SK-N-SH (cell line): ENCODE measurements around the gene RASAL2. TPM values are rescaled to one million over a fixed set of nuclear protein-coding genes. Genes with fewer than 3 reads are reported as not detected.

ENCODE experiments used
- CTCF ChIA-PET: fragments of 300-600, 350-600 bp; formaldehyde crosslinking; extraction: SDS; loops from one replicate; lab custom pipeline; 2021; lab: Yijun Ruan, JAX
- POLR2A ChIA-PET: fragments of 350-600 bp; sonication (Branson Sonifier 250); formaldehyde crosslinking; extraction: SDS; loops from one replicate; lab custom pipeline; 2020; ENCODE audit warnings: antibody characterized with exemption, inconsistent platforms; lab: Yijun Ruan, JAX
- DNase-seq: peaks from one replicate; pipeline ENCODE4 v3.0.0; 2012
- H2AFZ ChIP-seq: fragments of 200-600 bp; sonication (generic); 2 replicates; pipeline ENCODE4 v1.8.1; 2016; ENCODE audit warnings: antibody characterized with exemption, mild to moderate bottlenecking, low read depth
- H3F3A ChIP-seq: fragments of 200-600 bp; sonication (generic); replicated peaks from 2 replicates; pipeline ENCODE3; 2016; ENCODE audit warnings: antibody characterized with exemption, mild to moderate bottlenecking; ENCODE audit not compliant: insufficient read depth
- H3K27ac ChIP-seq, 2 experiments: fragments of 200-500 bp in 1 of 2; fragments of 200-600 bp in 1 of 2; sonication (Bioruptor generic) in 1 of 2; sonication (generic), shearing (Covaris generic) in 1 of 2; 2 replicates each; pipeline versions ENCODE4 v1.5.1 to v1.6.1; 2014 to 2016; ENCODE audit warnings: low read depth in 2 of 2, inconsistent platforms in 1 of 2, low read length in 1 of 2, mild to moderate bottlenecking in 1 of 2, mixed read lengths in 1 of 2
- H3K27me3 ChIP-seq: fragments of 200-600 bp; sonication (generic), shearing (Covaris generic); 2 replicates; pipeline ENCODE4 v1.6.1; 2016; ENCODE audit warnings: mixed run types; ENCODE audit not compliant: insufficient read depth
- H3K36me3 ChIP-seq, 2 experiments: fragments of 200-500 bp in 1 of 2; fragments of 200-600 bp in 1 of 2; sonication (Bioruptor generic) in 1 of 2; sonication (generic) in 1 of 2; replicated peaks in 1 of 2; 2 replicates each; pipeline versions ENCODE3 to v1.5.1; 2014 to 2016; ENCODE audit warnings: low read length in 1 of 2, mild to moderate bottlenecking in 1 of 2; ENCODE audit not compliant: insufficient read depth in 2 of 2, control insufficient read depth in 1 of 2
- H3K4me1 ChIP-seq, 2 experiments: fragments of 200-500 bp in 1 of 2; fragments of 200-600 bp in 1 of 2; sonication (Bioruptor generic) in 1 of 2; sonication (generic), shearing (Covaris generic) in 1 of 2; 2 replicates each; pipeline versions ENCODE4 v1.5.1 to v1.6.1; 2014 to 2016; ENCODE audit warnings: low read depth in 1 of 2, low read length in 1 of 2, mixed run types in 1 of 2; ENCODE audit not compliant: insufficient read depth in 2 of 2, control insufficient read depth in 1 of 2
- H3K4me2 ChIP-seq: fragments of 200-600 bp; sonication (generic), shearing (Covaris generic); 2 replicates; pipeline ENCODE4 v1.6.1; 2017; ENCODE audit warnings: mixed run types
- H3K4me3 ChIP-seq, 2 experiments: fragments of 200-500 bp in 1 of 2; fragments of 200-600 bp in 1 of 2; sonication (Bioruptor generic) in 1 of 2; sonication (generic), shearing (Covaris generic) in 1 of 2; 2 replicates each; pipeline versions ENCODE4 v1.5.1 to v1.8.1; 2014 to 2016; ENCODE audit warnings: low read depth in 2 of 2, inconsistent platforms in 1 of 2, low read length in 1 of 2, mild to moderate bottlenecking in 1 of 2, mixed read lengths in 1 of 2, moderate library complexity in 1 of 2
- H3K79me2 ChIP-seq: fragments of 200-600 bp; sonication (generic); 2 replicates; pipeline ENCODE4 v1.8.1; 2017; ENCODE audit warnings: mild to moderate bottlenecking; ENCODE audit not compliant: insufficient read depth
- H3K9ac ChIP-seq: fragments of 200-600 bp; sonication (generic); 2 replicates; pipeline ENCODE4 v1.6.1; 2017; ENCODE audit warnings: mixed run types
- H3K9me2 ChIP-seq: fragments of 200-600 bp; sonication (generic); 2 replicates; pipeline ENCODE4 v1.6.1; 2017; ENCODE audit warnings: mixed run types
- H3K9me3 ChIP-seq: fragments of 200-600 bp; sonication (generic); 2 replicates; pipeline ENCODE4 v1.6.1; 2017; ENCODE audit warnings: mixed run types, mild to moderate bottlenecking, moderate library complexity
- H4K20me1 ChIP-seq: fragments of 200-600 bp; sonication (generic); 2 replicates; pipeline ENCODE4 v1.6.1; 2017; ENCODE audit warnings: mild to moderate bottlenecking, mixed run types; ENCODE audit not compliant: insufficient read depth
- CHD2 ChIP-seq: fragments of 150-350 bp; IDR thresholded peaks from 2 replicates; pipeline ENCODE4 v1.6.1; 2018; ENCODE audit warnings: low read length; ENCODE audit not compliant: partially characterized antibody
- CTCF ChIP-seq: fragments of 200-600 bp; sonication (generic); IDR thresholded peaks from 2 replicates; pipeline ENCODE4 v1.6.1; 2017; ENCODE audit warnings: antibody characterized with exemption, mild to moderate bottlenecking, moderate library complexity
- ELF1 ChIP-seq: IDR thresholded peaks from 2 replicates; pipeline ENCODE4 v1.4.0; 2012
- FOSL2 ChIP-seq: IDR thresholded peaks from 2 replicates; pipeline ENCODE4 v1.4.0; 2012; ENCODE audit warnings: low read depth, mild to moderate bottlenecking, moderate library complexity, borderline replicate concordance
- FOXJ3 ChIP-seq: sonication (generic); formaldehyde crosslinking; IDR thresholded peaks from 2 replicates; pipeline ENCODE4 v1.5.1; 2020; ENCODE audit warnings: mild to moderate bottlenecking, missing genetic modification reagents
- FOXM1 ChIP-seq: IDR thresholded peaks from 2 replicates; pipeline ENCODE4 v1.4.0; 2012; ENCODE audit warnings: low read depth, mild to moderate bottlenecking
- IRF3 ChIP-seq: fragments of 150-350 bp; IDR thresholded peaks from 2 replicates; pipeline ENCODE4 v1.6.1; 2016; ENCODE audit warnings: mild to moderate bottlenecking, low read depth, low read length
- JUND ChIP-seq: IDR thresholded peaks from 2 replicates; pipeline ENCODE4 v1.4.0; 2012
- NFIC ChIP-seq: IDR thresholded peaks from 2 replicates; pipeline ENCODE4 v1.4.0; 2012; ENCODE audit warnings: borderline replicate concordance
- POLR2AphosphoS5 ChIP-seq: IDR thresholded peaks from 2 replicates; pipeline ENCODE4 v1.6.1; 2012; ENCODE audit warnings: low read depth, low read length
- RAD21 ChIP-seq: IDR thresholded peaks from 2 replicates; pipeline ENCODE4 v1.6.1; 2012; ENCODE audit warnings: mild to moderate bottlenecking, low read length
- RCOR1 ChIP-seq: fragments of 150-350 bp; IDR thresholded peaks from 2 replicates; pipeline ENCODE4 v1.6.1; 2017; ENCODE audit warnings: antibody characterized with exemption, low read length
- REST ChIP-seq: IDR thresholded peaks from 2 replicates; pipeline ENCODE4 v1.6.1; 2012; ENCODE audit warnings: mild to moderate bottlenecking, low read depth, low read length, moderate library complexity
- SIN3A ChIP-seq: IDR thresholded peaks from 2 replicates; pipeline ENCODE4 v1.6.1; 2012; ENCODE audit warnings: low read depth, mild to moderate bottlenecking, low read length, moderate library complexity, borderline replicate concordance
- SMC3 ChIP-seq: IDR thresholded peaks from 2 replicates; pipeline ENCODE4 v1.6.1; 2012; ENCODE audit warnings: low read depth, low read length, improper control_type of control experiment
- USF1 ChIP-seq: IDR thresholded peaks from 2 replicates; pipeline ENCODE4 v1.4.0; 2012; ENCODE audit warnings: low read depth, borderline replicate concordance
- USF2 ChIP-seq: fragments of 150-350 bp; IDR thresholded peaks from 2 replicates; pipeline ENCODE4 v1.6.1; 2017; ENCODE audit warnings: antibody characterized with exemption, low read length, low read depth, borderline replicate concordance
- YY1 ChIP-seq: IDR thresholded peaks from 2 replicates; pipeline ENCODE4 v1.4.0; 2012; ENCODE audit warnings: low read depth, mild to moderate bottlenecking
- WGBS: methylation state at CpG from one replicate; pipeline ENCODE4 v1.1.6; 2017; ENCODE audit warnings: low lambda C conversion rate; 5-methylcytosine and 5-hydroxymethylcytosine counted together
- polyA plus RNA-seq, 3 experiments: library from polyadenylated mRNA; depleted of rRNA; stranded (reverse); fragments of >200 nt; gene quantifications; 2 replicates each; pipeline ENCODE4 v1.2.3, GENCODE V29; 2012

The RASAL2 gene
- polyA plus RNA-seq, 1 of the 3 experiments (the other 2 are of a cell fraction) = 6.9 TPM

- Histone ChIP-seq H3K4me2 (no peak overlapping the region), H3K4me1 (peaks cover 0 to 4% of the 10 kb centered on the region in 2 experiments; a peak in 1 of 4 replicates), H3K4me3 (no peak overlapping the region), H3K79me2 (no peaks in the 10 kb centered on the region), H3K36me3 (no peaks in the 10 kb centered on the region), H4K20me1 (no peaks in the 10 kb centered on the region), H3F3A (no peaks in the 10 kb centered on the region), H3K27ac (no peak overlapping the region), H2AFZ (no peak overlapping the region), H3K27me3 (no peaks in the 10 kb centered on the region), H3K9ac (no peak overlapping the region), H3K9me3 (no peaks in the 10 kb centered on the region), H3K9me2 (no peaks in the 10 kb centered on the region)
- TF ChIP-seq CTCF (no peak), FOSL2 (no peak), POLR2AphosphoS5 (no peak), CHD2 (no peak), FOXJ3 (CRISPR knock-in tag) (no peak), YY1 (no peak), SIN3A (no peak), SMC3 (no peak), IRF3 (no peak), RCOR1 (no peak), RAD21 (no peak), JUND (no peak), ELF1 (no peak)
- 89% methylated on average over 1 of the region's 1 CpG for WGBS
- no peak for DNase-seq
- CTCF ChIA-PET = interaction anchor here (0.7 to 1.4 kb wide), 3 partner anchors 8 to 12 kb away, joined by 3 to 5 read pairs (median 3); no protein-coding TSS in a partner anchor
- POLR2A ChIA-PET = no interaction called here
Measured at GRCh38 chr1:178495158-178495557, 401.3 kb downstream of the RASAL2 start.

GRCh38 chr1:178495741-178496409 lies 402.0 kb downstream of the RASAL2 start:
- H3K9me3 ChIP-seq = no peaks in the 10 kb centered on the region
- H3F3A ChIP-seq = no peaks in the 10 kb centered on the region
- H2AFZ ChIP-seq = no peak overlapping the region
- H4K20me1 ChIP-seq = no peaks in the 10 kb centered on the region
- H3K27ac ChIP-seq = no peak overlapping the region
- H3K4me2 ChIP-seq = no peak overlapping the region
- no peak for DNase-seq
- no peaks in the 10 kb centered on the region for H3K79me2 ChIP-seq
- 85% methylated on average over 14 of the region's 16 CpGs for WGBS
- no peak overlapping the region for H3K4me3 ChIP-seq
- no peaks in the 10 kb centered on the region for H3K9me2 ChIP-seq
- H3K4me1 ChIP-seq = peaks cover 0 to 2% of the 10 kb centered on the region in 2 experiments; a peak in 1 of 4 replicates
- H3K27me3 ChIP-seq = no peaks in the 10 kb centered on the region
- H3K9ac ChIP-seq = no peak overlapping the region
- ChIA-PET POLR2A (no interaction called here), CTCF (interaction anchor here (0.8 kb wide), 1 partner anchor 9 kb away, joined by 3 read pairs; no protein-coding TSS in a partner anchor)
- no peaks in the 10 kb centered on the region for H3K36me3 ChIP-seq
- TF ChIP-seq USF1 (no peak), USF2 (no peak), FOXJ3 (CRISPR knock-in tag) (no peak), SMC3 (no peak), RAD21 (no peak), FOXM1 (no peak), NFIC (no peak), REST (no peak)
